ENCODE results near the gene FUT3.
"Not testable (repeated sequence)": the region's sequence is repeated elsewhere in the genome, so short reads cannot be mapped to it uniquely, and the experiment has no call there.

The FUT3 gene

DNA sequence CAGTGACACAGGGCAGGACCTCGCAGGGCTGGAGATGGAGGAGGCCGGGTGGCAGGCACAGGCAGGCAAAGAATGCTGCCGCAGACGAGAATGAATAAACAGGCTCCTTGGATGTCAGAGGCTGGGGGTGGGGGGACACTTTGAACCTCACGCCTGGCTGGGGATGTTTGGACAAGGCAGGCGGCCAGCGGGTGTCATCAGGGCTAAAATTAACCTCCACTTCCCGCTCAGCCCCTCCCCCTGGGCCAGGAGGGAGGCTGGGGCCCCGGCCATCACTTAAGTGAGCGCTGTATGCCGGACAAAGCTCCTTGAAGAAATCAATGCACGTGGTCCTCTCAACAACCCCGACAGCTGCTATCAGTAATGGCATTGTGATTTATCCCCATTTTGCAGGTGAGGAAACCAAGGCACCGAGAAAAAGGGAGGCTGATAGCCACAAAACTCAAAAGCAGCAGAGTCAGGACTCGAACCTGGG lies 29.4 kb upstream of the FUT3 start:
- TF ChIP-seq, protein P1, sequence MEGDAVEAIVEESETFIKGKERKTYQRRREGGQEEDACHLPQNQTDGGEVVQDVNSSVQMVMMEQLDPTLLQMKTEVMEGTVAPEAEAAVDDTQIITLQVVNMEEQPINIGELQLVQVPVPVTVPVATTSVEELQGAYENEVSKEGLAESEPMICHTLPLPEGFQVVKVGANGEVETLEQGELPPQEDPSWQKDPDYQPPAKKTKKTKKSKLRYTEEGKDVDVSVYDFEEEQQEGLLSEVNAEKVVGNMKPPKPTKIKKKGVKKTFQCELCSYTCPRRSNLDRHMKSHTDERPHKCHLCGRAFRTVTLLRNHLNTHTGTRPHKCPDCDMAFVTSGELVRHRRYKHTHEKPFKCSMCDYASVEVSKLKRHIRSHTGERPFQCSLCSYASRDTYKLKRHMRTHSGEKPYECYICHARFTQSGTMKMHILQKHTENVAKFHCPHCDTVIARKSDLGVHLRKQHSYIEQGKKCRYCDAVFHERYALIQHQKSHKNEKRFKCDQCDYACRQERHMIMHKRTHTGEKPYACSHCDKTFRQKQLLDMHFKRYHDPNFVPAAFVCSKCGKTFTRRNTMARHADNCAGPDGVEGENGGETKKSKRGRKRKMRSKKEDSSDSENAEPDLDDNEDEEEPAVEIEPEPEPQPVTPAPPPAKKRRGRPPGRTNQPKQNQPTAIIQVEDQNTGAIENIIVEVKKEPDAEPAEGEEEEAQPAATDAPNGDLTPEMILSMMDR (IDR thresholded peaks at IDR 0.05; ENCODE audit: low read depth, low read length) = no peak
- no peak overlapping the region for H3K4me3 ChIP-seq (ENCODE audit: low read depth, low read length)
- peak; percentile 66 for DNase-seq (ENCODE audit: low read depth, low spot score)
- in situ Hi-C loops (cut with HindIII; ENCODE audit: low sequenced_read_pairs) = no loop called here

DNA sequence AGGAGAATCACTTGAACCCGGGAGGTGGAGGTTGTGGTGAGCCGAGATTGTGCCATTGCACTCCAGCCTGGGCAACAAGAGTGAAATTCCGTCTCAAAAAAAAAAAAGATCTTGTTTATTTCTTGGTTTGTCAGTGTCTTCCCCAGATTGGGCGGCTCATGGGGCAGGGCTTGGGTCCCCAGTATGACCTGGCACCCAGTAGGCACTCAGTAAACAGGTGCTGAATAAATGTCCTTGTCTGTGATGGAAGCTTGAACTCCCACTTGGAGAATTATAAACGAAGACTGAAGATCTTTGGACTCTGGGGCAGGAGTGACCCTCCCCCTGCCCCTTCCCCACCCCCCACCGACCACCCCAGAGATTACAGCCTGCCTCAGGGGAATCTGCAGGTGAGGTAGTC lies 28.9 kb upstream of the FUT3 start:
- in situ Hi-C loops (cut with HindIII; ENCODE audit: low sequenced_read_pairs) = no loop called here

DNA sequence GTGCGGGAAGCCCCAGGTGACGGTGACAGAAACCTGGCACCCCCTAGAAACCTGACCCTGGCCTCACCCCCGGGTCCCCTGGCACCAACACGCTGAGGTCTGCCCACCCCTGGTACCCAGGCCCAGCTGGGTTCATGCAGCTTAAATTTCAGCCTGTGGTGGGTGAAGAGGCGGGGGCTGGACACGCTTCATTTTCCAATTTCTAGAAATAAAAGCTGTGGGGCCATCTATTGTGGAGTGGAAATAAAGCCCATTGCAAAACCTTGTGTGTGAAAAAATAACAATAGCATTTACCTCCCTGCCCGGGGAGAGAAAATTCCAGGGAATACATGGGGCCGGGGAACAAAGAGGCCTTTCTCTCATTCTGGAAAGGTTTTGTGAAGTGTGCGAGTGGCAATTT lies 26.6 kb upstream of the FUT3 start:
- in situ Hi-C loops (cut with HindIII; ENCODE audit: low sequenced_read_pairs) = no loop called here
- no peak overlapping the region for H3K4me3 ChIP-seq (ENCODE audit: low read depth, low read length)
- DNase-seq (ENCODE audit: low read depth, low spot score) = no peak
- TF ChIP-seq, protein P1 (IDR thresholded peaks at IDR 0.05; ENCODE audit: low read depth, low read length) = no peak

More for the DNA sequence above, 28.9 kb upstream of the FUT3 start:
- TF ChIP-seq, protein P1 (IDR thresholded peaks at IDR 0.05; ENCODE audit: low read depth, low read length) = no peak
- DNase-seq (ENCODE audit: low read depth, low spot score) = no peak
- H3K4me3 ChIP-seq (ENCODE audit: low read depth, low read length) = no peak overlapping the region

DNA sequence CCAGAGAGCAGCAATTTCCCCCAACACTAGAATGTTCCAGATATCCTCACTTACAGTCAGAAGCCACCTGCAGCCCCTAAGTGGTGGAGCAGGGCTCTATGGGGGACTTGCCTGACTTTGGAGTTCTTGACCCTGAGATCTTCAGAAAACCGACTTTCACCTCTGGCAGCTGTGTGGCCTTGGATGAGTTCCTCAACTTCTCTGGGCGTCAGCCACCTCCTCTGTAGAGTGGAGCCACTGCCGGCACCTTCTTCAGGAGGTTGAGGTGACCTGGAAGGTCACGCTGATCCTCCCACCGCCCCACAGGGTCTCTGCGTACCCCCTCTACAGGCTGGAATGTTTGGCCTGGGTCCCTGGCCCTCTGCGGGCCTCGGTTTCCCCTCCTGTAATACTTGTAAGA lies 26.2 kb upstream of the FUT3 start:
- no peak overlapping the region for H3K4me3 ChIP-seq (ENCODE audit: low read depth, low read length)
- no peak for DNase-seq (ENCODE audit: low read depth, low spot score)
- TF ChIP-seq, protein P1 (IDR thresholded peaks at IDR 0.05; ENCODE audit: low read depth, low read length) = no peak
- in situ Hi-C loops (cut with HindIII; ENCODE audit: low sequenced_read_pairs) = no loop called here

DNA sequence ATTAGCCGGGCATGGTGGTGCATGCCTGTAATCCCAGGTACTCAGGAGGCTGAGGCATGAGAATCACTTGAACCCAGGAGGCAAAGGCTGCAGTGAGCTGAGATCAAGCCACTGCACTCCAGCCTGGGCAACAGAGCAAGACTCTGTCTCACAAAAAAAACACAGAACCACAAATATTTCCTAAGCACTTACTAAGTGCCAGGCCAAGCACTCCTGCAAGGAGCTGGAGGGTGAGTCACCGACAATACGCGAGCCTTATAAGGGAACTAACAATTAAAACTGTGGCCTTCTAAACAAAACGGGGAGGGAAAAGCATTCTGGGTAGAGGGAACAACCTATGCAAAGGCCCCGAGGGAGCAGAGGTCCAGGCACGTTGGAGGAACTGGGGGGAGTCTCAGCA lies 23.2 kb upstream of the FUT3 start:
- in situ Hi-C loops (cut with HindIII; ENCODE audit: low sequenced_read_pairs); H3K4me3 ChIP-seq (ENCODE audit: low read depth, low read length): not testable (repeated sequence)
- DNase-seq (ENCODE audit: low read depth, low spot score) = peak; percentile 53

DNA sequence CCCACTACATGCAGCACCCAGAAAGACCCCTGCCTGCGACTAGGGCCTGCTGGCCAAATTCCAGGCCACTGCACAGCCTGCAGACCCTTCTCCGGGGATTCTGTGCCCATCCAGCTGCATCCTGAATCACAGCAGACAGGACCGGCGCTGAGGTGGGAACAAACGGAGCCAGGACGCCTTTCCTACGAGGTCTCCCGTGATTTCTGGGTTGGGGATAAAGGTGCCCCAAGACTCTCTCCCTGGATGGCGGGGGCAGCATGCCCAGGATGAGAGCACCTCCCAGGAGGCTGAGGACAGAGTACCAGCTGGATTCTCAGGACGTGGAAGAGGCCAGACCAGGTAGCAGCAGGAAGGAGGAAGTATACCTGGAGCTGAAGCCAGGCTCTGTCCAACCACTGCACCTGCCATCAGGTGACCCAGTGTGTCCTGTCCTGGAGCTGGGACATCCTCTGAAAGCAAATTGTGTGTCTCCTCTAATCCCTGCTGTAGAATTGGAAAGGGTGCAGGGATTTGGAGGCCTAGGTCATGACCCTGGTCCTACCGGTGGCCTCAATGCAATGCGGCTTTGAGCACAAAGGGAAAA lies 22.5 kb upstream of the FUT3 start:
- no peak overlapping the region for H3K4me3 ChIP-seq (ENCODE audit: low read depth, low read length)
- no peak for DNase-seq (ENCODE audit: low read depth, low spot score)
- TF ChIP-seq, protein P1 (IDR thresholded peaks at IDR 0.05; ENCODE audit: low read depth, low read length) = no peak
- in situ Hi-C loops (cut with HindIII; ENCODE audit: low sequenced_read_pairs) = no loop called here

DNA sequence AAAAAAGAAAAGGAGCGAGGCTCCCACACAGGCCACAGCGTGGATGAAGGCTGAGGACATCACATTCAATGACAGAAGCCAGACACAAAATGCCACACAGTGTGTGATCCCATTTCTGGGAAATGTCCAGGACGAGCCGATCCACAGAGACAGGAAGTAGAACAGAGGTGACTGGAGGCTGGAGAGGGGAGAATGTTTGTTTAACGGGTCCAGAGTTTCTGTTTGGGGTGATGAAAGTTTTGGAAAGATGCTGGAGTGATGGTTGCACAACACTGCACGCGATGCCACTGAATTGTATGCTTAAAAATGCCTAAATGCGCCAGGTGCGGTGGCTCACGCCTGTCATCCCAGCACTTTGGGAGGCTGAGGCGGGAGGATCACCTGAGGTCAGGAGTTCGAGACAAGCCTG lies 19.7 kb upstream of the FUT3 start:
- in situ Hi-C loops (cut with HindIII; ENCODE audit: low sequenced_read_pairs) = no loop called here

More for the DNA sequence above, 19.7 kb upstream of the FUT3 start:
- TF ChIP-seq, protein P1 (IDR thresholded peaks at IDR 0.05; ENCODE audit: low read depth, low read length) = no peak
- H3K4me3 ChIP-seq (ENCODE audit: low read depth, low read length) = no peak overlapping the region
- no peak for DNase-seq (ENCODE audit: low read depth, low spot score)

Data from astrocyte of the spinal cord (primary cell).